ENCODE measurements around the gene ZBTB17. TPM values are rescaled to one million over a fixed set of nuclear protein-coding genes. Genes with fewer than 3 reads are reported as not detected.
A peak's percentile ranks its signal among the peaks of the same experiment; 100 is the strongest.

ZBTB17 gene
- total RNA-seq, 1 experiment from 2014 or later, result 50.3 TPM

GRCh38 chr1:15953294-15953771 lies 22.6 kb downstream of the ZBTB17 start:
- ChIA-PET POLR2A (ENCODE audit: low non-redundant PET) (interaction anchor here (0.6 kb wide), 1 partner anchor 141 kb away, joined by 14 read pairs; no protein-coding TSS in a partner anchor), CTCF (interaction anchor here (1.3 kb wide), 1 partner anchor 150 kb away, joined by 4 read pairs; no protein-coding TSS in a partner anchor)

DNA sequence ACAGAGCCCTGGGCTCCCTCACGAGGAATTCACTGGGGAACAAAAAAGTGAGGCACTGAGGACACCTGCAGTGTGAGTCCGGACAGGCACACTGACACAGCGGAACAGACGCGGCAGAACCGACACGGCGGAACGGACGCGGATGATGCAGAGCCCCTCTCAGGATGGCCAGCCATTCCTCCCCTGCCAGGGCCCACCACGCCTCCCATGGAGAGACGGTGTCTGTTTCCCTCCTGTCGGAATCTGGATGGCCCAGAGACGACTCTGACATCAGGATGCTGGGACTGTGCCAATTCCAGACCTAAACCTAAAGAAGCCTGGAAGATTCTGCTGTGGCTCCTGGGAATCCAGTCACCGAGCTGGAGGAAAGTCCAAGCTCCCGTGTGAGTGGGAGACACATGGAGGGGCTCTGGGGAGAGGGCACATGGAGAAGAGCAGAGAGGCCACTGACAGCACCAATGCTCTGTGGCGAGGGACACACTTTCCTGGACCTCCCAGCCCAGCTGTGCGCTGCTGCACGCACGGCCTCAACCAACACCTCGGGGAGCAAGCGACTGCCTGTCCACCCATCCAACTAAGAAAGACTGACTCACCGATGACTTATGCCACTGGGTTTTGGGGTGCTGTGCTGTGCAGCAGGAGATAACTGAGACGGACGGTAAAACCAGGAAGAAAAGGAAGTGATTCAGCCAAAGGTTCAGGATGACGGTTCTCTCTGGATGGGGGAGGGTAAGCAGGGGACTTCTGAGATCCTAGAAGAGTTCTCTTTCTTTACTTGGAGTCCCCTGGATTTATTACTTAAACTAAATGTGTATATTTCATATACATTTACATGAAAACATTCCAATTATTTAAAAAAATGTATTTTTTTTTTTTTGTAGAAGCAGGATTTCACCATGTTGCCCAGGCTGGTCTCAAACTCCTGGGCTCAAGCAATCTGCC lies 23.3 kb downstream of the ZBTB17 start:
- H3K4me1 ChIP-seq (ENCODE audit: insufficient read depth, low read length, poor library complexity, severe bottlenecking), result peaks cover 62% of the 10 kb centered on the region
- H3K36me3 ChIP-seq (ENCODE audit: insufficient read depth, low read length, poor library complexity, severe bottlenecking), result peaks cover 8% of the 10 kb centered on the region
- H3K27me3 ChIP-seq (replicated peaks; ENCODE audit: insufficient read depth, low read depth, low read length, poor library complexity), result no peaks in the 10 kb centered on the region
- H3K4me3 ChIP-seq (ENCODE audit: low read depth, low read length, poor library complexity, severe bottlenecking), result no peak overlapping the region
- intact Hi-C loops (cut with micrococcal nuclease; ENCODE audit: unreplicated experiment), result no loop called here
- TF ChIP-seq EZH2 (IDR thresholded peaks at IDR 0.05; ENCODE audit: borderline replicate concordance, low read depth, low read length, poor library complexity, severe bottlenecking), result no peak
- TF ChIP-seq, protein P1, sequence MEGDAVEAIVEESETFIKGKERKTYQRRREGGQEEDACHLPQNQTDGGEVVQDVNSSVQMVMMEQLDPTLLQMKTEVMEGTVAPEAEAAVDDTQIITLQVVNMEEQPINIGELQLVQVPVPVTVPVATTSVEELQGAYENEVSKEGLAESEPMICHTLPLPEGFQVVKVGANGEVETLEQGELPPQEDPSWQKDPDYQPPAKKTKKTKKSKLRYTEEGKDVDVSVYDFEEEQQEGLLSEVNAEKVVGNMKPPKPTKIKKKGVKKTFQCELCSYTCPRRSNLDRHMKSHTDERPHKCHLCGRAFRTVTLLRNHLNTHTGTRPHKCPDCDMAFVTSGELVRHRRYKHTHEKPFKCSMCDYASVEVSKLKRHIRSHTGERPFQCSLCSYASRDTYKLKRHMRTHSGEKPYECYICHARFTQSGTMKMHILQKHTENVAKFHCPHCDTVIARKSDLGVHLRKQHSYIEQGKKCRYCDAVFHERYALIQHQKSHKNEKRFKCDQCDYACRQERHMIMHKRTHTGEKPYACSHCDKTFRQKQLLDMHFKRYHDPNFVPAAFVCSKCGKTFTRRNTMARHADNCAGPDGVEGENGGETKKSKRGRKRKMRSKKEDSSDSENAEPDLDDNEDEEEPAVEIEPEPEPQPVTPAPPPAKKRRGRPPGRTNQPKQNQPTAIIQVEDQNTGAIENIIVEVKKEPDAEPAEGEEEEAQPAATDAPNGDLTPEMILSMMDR (conservative IDR thresholded peaks at IDR 0.05; ENCODE audit: low read depth, low read length), result no peak
- no peaks in the 10 kb centered on the region for H3K9me3 ChIP-seq (ENCODE audit: low read depth, low read length, poor library complexity, severe bottlenecking)
- peak; percentile 56 for DNase-seq (ENCODE audit: low spot score)
- H3K27ac ChIP-seq (ENCODE audit: low read depth, low read length, poor library complexity, severe bottlenecking), result peak overlapping the region; percentile 32
- ChIA-PET CTCF (no interaction called here), POLR2A (ENCODE audit: low non-redundant PET) (no interaction called here)
- no TSS peak for BruUV-seq (replicated peaks)

More at GRCh38 chr1:15953294-15953771, 22.6 kb downstream of the ZBTB17 start:
- H3K4me3 ChIP-seq (ENCODE audit: low read depth, low read length, poor library complexity, severe bottlenecking), result no peak overlapping the region
- DNase-seq (ENCODE audit: low spot score), result peak; percentile 38
- intact Hi-C loops (cut with micrococcal nuclease; ENCODE audit: unreplicated experiment), result no loop called here
- no TSS peak for BruUV-seq (replicated peaks)
- peaks cover 62% of the 10 kb centered on the region for H3K4me1 ChIP-seq (ENCODE audit: insufficient read depth, low read length, poor library complexity, severe bottlenecking)
- H3K27me3 ChIP-seq (replicated peaks; ENCODE audit: insufficient read depth, low read depth, low read length, poor library complexity), result no peaks in the 10 kb centered on the region
- TF ChIP-seq, protein P1 (conservative IDR thresholded peaks at IDR 0.05; ENCODE audit: low read depth, low read length), result no peak
- TF ChIP-seq EZH2 (IDR thresholded peaks at IDR 0.05; ENCODE audit: borderline replicate concordance, low read depth, low read length, poor library complexity, severe bottlenecking), result no peak
- peaks cover under 1% of the 10 kb centered on the region for H3K36me3 ChIP-seq (ENCODE audit: insufficient read depth, low read length, poor library complexity, severe bottlenecking)
- peak overlapping the region; percentile 32 for H3K27ac ChIP-seq (ENCODE audit: low read depth, low read length, poor library complexity, severe bottlenecking)
- no peaks in the 10 kb centered on the region for H3K9me3 ChIP-seq (ENCODE audit: low read depth, low read length, poor library complexity, severe bottlenecking)

DNA sequence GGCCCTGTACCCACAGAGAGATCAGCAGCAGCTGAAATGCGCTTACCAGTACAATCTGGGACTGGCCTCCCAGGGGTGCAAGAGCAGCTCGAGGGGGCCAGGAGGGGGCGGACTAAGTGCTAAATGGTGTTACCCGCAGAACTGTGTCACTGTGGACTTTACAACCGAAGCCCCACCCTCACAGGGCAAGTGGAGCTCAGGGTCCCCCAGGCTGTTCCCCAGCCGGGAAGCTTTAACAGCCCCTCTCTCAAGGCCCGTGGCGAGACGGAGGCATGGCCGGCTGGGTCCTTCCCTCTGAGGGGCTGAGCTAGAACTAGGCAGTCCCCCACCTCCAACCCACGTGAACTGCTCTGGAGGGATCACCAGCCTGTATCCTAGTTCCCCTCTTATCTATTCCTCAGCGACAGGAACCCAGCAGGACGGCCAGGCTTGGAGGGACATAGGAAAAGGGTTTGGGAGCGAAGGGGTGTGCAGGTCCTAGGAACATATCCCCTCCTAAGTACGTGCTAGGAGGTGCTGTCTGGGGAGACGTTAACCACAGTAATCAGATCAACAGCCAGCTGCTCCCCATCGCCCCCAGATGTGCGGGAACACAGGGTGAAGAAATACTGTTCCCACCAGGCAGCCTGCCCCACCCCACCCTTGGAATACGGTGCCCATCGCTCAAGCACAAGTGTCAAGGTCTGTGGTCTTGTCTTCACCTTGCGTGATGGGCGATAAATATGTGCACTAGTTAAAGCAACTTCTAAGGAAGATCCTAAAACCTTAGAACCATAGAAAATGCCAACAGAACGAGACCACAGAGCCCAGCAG lies 24.4 kb downstream of the ZBTB17 start:
- CTCF ChIA-PET, result no interaction called here
- POLR2A ChIA-PET (ENCODE audit: low non-redundant PET), result no interaction called here
- Histone ChIP-seq H3K9me3 (ENCODE audit: low read depth, low read length, poor library complexity, severe bottlenecking) (no peaks in the 10 kb centered on the region), H3K4me1 (ENCODE audit: insufficient read depth, low read length, poor library complexity, severe bottlenecking) (peaks cover 62% of the 10 kb centered on the region), H3K4me3 (ENCODE audit: low read depth, low read length, poor library complexity, severe bottlenecking) (no peak overlapping the region), H3K27me3 (replicated peaks; ENCODE audit: insufficient read depth, low read depth, low read length, poor library complexity) (no peaks in the 10 kb centered on the region), H3K27ac (ENCODE audit: low read depth, low read length, poor library complexity, severe bottlenecking) (peak overlapping the region; percentile 57), H3K36me3 (ENCODE audit: insufficient read depth, low read length, poor library complexity, severe bottlenecking) (peaks cover 15% of the 10 kb centered on the region)
- DNase-seq (ENCODE audit: low spot score), result no peak
- TF ChIP-seq, protein P1 (conservative IDR thresholded peaks at IDR 0.05; ENCODE audit: low read depth, low read length), result no peak
- TF ChIP-seq EZH2 (IDR thresholded peaks at IDR 0.05; ENCODE audit: borderline replicate concordance, low read depth, low read length, poor library complexity, severe bottlenecking), result no peak
- no TSS peak for BruUV-seq (replicated peaks)
- intact Hi-C loops (cut with micrococcal nuclease; ENCODE audit: unreplicated experiment), result no loop called here

Measured in A673 (cell line).